ENCODE results near the gene SPEM1.

The SPEM1 gene

DNA sequence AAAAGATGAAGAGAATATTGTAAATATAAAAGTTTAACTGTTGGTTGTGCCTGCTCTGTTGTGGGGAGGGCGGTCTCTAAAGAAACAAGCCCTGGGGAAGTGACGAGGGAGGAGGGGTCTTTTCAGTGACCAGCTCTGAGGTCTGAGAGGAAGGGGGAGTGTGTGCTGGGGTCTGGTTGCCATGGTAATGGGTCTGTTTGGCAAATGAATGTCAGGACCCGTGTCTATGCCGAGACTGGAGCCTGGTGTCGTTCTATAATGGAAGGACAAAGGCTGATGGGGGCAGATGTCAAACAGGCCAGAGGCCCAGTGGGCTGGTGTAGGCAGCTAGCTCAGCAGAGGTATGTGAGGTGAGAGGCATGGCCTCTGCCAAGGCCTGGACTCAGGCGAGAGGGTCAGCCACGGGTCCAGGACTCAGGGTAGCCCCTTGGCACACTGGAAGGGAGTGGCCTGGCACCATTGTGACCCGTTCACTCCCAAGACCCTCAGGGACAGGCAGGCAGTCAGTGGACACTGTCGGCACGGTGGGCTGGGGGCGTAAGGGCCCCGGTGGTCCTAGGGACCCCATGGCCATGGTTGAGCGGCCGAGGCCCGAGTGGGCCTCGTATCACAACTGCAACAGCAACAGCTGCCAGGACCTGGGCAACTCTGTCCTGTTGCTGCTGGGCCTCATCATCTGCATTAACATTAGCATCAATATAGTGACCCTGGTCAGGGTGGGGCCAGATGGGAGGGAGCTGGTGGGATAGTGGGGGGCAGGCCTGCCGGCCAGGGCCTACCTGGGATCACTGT is at the start of gene SPEM1:
Gene SPEM1, plus strand, starts transcription at position 506 of the 792 bp plus-strand sequence. Its CDS starts 61 bp downstream, at position 567.
- H3K9me3 ChIP-seq (ENCODE audit: control insufficient read depth in 1 of 2, low read length in 2 of 2), result no peaks in the 10 kb centered on the region
- H3K36me3 ChIP-seq (ENCODE audit: control insufficient read depth in 1 of 2, insufficient read depth in 2 of 2, low read length in 2 of 2), result peaks cover 0 to 15% of the 10 kb centered on the region in 2 donors
- no peak within 1 kb of the TSS for H3K27ac ChIP-seq (ENCODE audit: low read length)
- no peaks in the 10 kb centered on the region for H3K4me1 ChIP-seq (ENCODE audit: control insufficient read depth in 1 of 2, insufficient read depth in 2 of 2, low read length in 2 of 2)
- no peaks in the 10 kb centered on the region for H3K27me3 ChIP-seq (ENCODE audit: low read depth, low read length)
- H3K4me3 ChIP-seq (ENCODE audit: low read depth in 1 of 2, low read length in 2 of 2), result no peak within 1 kb of the TSS

- Histone ChIP-seq H3K27ac (ENCODE audit: low read length) (no peak overlapping the region), H3K27me3 (ENCODE audit: low read depth, low read length) (no peaks in the 10 kb centered on the region), H3K9me3 (ENCODE audit: control insufficient read depth in 1 of 2, low read length in 2 of 2) (no peaks in the 10 kb centered on the region), H3K4me3 (ENCODE audit: low read depth in 1 of 2, low read length in 2 of 2) (no peak overlapping the region), H3K4me1 (ENCODE audit: control insufficient read depth in 1 of 2, insufficient read depth in 2 of 2, low read length in 2 of 2) (no peaks in the 10 kb centered on the region), H3K36me3 (ENCODE audit: control insufficient read depth in 1 of 2, insufficient read depth in 2 of 2, low read length in 2 of 2) (no peaks in the 10 kb centered on the region)
Measured at GRCh38 chr17:7370853-7371252, 49.3 kb upstream of the SPEM1 start.

DNA sequence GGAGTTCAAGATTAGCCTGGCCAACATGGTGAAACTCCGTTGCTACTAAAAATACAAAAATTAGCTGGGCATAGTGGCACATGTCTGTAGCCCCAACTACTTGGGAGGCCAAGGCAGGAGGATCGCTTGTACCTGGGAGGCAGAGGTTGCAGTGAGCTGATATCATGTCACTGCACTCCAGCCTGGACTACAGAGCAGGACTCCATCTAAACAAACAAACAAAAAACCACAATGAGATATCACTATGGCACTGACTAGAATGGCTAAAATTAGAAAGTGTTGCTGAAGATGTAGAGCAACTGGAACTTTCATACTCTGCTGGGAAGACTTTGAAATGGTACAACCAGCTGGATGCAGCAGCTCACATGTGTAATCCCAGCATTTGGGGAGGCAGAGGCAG is 45.8 kb upstream of the SPEM1 start:
- Histone ChIP-seq H3K27ac (ENCODE audit: low read length) (no peak overlapping the region), H3K27me3 (ENCODE audit: low read depth, low read length) (no peaks in the 10 kb centered on the region), H3K4me3 (ENCODE audit: low read depth in 1 of 2, low read length in 2 of 2) (no peak overlapping the region), H3K36me3 (ENCODE audit: control insufficient read depth in 1 of 2, insufficient read depth in 2 of 2, low read length in 2 of 2) (no peaks in the 10 kb centered on the region), H3K4me1 (ENCODE audit: control insufficient read depth in 1 of 2, insufficient read depth in 2 of 2, low read length in 2 of 2) (no peaks in the 10 kb centered on the region), H3K9me3 (ENCODE audit: control insufficient read depth in 1 of 2, low read length in 2 of 2) (no peaks in the 10 kb centered on the region)

DNA sequence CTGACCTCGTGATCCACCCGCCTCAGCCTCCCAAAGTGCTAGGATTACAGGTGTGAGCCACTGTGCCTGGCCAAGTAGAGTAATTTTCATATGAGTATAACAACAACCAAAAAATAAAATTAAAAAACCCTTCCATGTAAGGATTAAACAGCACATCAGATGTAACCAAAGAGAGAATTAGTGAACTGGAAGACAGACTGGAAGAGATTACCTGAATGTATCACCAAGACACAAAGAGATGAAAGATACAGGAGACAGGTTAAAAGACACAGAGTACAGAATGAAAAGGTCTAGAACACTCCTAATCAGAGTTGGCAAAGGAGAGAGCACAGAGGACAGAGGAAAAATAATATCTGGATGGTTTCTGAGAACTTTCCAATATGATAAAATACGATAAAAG is 41.0 kb upstream of the SPEM1 start:
- Histone ChIP-seq H3K4me3 (ENCODE audit: low read depth in 1 of 2, low read length in 2 of 2) (no peak overlapping the region), H3K36me3 (ENCODE audit: control insufficient read depth in 1 of 2, insufficient read depth in 2 of 2, low read length in 2 of 2) (no peaks in the 10 kb centered on the region), H3K4me1 (ENCODE audit: control insufficient read depth in 1 of 2, insufficient read depth in 2 of 2, low read length in 2 of 2) (peaks cover 8 to 26% of the 10 kb centered on the region in 2 donors), H3K9me3 (ENCODE audit: control insufficient read depth in 1 of 2, low read length in 2 of 2) (no peaks in the 10 kb centered on the region), H3K27ac (ENCODE audit: low read length) (no peak overlapping the region), H3K27me3 (ENCODE audit: low read depth, low read length) (no peaks in the 10 kb centered on the region)

GRCh38 chr17:7380321-7380720 is 39.8 kb upstream of the SPEM1 start:
- Histone ChIP-seq H3K36me3 (ENCODE audit: control insufficient read depth in 1 of 2, insufficient read depth in 2 of 2, low read length in 2 of 2) (no peaks in the 10 kb centered on the region), H3K4me3 (ENCODE audit: low read depth in 1 of 2, low read length in 2 of 2) (peak overlapping the region; percentile 47 to 52), H3K4me1 (ENCODE audit: control insufficient read depth in 1 of 2, insufficient read depth in 2 of 2, low read length in 2 of 2) (peaks cover 8 to 30% of the 10 kb centered on the region in 2 donors), H3K27ac (ENCODE audit: low read length) (no peak overlapping the region), H3K9me3 (ENCODE audit: control insufficient read depth in 1 of 2, low read length in 2 of 2) (no peaks in the 10 kb centered on the region), H3K27me3 (ENCODE audit: low read depth, low read length) (no peaks in the 10 kb centered on the region)

- Histone ChIP-seq H3K36me3 (ENCODE audit: control insufficient read depth in 1 of 2, insufficient read depth in 2 of 2, low read length in 2 of 2) (no peaks in the 10 kb centered on the region), H3K9me3 (ENCODE audit: control insufficient read depth in 1 of 2, low read length in 2 of 2) (no peaks in the 10 kb centered on the region), H3K27ac (ENCODE audit: low read length) (peak within 1 kb of the TSS; percentile 16), H3K4me1 (ENCODE audit: control insufficient read depth in 1 of 2, insufficient read depth in 2 of 2, low read length in 2 of 2) (peaks cover 8 to 30% of the 10 kb centered on the region in 2 donors), H3K4me3 (ENCODE audit: low read depth in 1 of 2, low read length in 2 of 2) (peak within 1 kb of the TSS; percentile 47 to 52), H3K27me3 (ENCODE audit: low read depth, low read length) (no peaks in the 10 kb centered on the region)
Measured at GRCh38 chr17:7380855-7381683, 39.1 kb upstream of the SPEM1 start, which contains the start of gene TNK1. Gene TNK1, plus strand, starts transcription at chr17:7381089. Its CDS starts 1,838 bp downstream, at chr17:7382927.

DNA sequence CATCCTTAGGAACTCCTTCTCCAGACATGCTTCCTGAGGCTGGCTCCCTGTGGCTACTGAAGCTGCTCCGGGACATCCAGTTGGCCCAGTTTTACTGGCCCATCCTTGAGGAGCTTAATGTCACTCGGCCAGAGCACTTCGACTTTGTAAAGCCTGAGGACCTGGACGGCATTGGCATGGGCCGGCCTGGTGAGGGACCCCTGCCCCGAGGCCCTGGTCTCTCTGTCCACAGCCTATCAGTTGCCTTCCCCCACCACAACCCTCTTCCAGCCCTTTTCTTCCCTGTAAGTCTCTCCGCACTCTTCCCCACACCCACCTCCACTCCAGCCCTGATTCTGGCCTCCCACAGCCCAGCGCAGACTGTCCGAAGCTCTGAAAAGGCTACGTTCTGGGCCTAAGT is 37.2 kb upstream of the SPEM1 start:
- H3K4me1 ChIP-seq (ENCODE audit: control insufficient read depth in 1 of 2, insufficient read depth in 2 of 2, low read length in 2 of 2), result peaks cover 8 to 30% of the 10 kb centered on the region in 2 donors
- no peaks in the 10 kb centered on the region for H3K36me3 ChIP-seq (ENCODE audit: control insufficient read depth in 1 of 2, insufficient read depth in 2 of 2, low read length in 2 of 2)
- H3K27me3 ChIP-seq (ENCODE audit: low read depth, low read length), result no peaks in the 10 kb centered on the region
- H3K9me3 ChIP-seq (ENCODE audit: control insufficient read depth in 1 of 2, low read length in 2 of 2), result no peaks in the 10 kb centered on the region
- H3K4me3 ChIP-seq (ENCODE audit: low read depth in 1 of 2, low read length in 2 of 2), result no peak overlapping the region
- no peak overlapping the region for H3K27ac ChIP-seq (ENCODE audit: low read length)

DNA sequence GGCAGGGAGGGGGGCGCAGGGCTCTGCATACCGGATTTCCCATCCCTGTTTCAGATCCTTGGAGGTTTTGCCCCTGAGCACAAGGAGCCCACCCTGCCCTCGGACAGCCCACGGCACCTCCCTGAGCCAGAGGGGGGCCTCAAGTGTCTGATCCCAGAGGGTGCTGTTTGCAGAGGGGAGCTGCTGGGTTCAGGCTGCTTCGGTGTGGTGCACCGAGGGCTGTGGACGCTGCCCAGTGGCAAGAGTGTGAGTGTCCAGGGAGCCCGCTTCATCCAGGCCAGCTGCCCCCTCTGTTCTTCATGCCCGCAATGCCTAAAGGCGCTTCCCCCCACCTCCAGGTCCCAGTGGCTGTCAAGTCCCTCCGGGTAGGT is 36.8 kb upstream of the SPEM1 start:
- peaks cover 8 to 30% of the 10 kb centered on the region in 2 donors for H3K4me1 ChIP-seq (ENCODE audit: control insufficient read depth in 1 of 2, insufficient read depth in 2 of 2, low read length in 2 of 2)
- no peaks in the 10 kb centered on the region for H3K9me3 ChIP-seq (ENCODE audit: control insufficient read depth in 1 of 2, low read length in 2 of 2)
- H3K27me3 ChIP-seq (ENCODE audit: low read depth, low read length), result no peaks in the 10 kb centered on the region
- H3K4me3 ChIP-seq (ENCODE audit: low read depth in 1 of 2, low read length in 2 of 2), result peak overlapping the region in 1 of 2 donors; percentile 66
- H3K27ac ChIP-seq (ENCODE audit: low read length), result no peak overlapping the region
- no peaks in the 10 kb centered on the region for H3K36me3 ChIP-seq (ENCODE audit: control insufficient read depth in 1 of 2, insufficient read depth in 2 of 2, low read length in 2 of 2)

DNA sequence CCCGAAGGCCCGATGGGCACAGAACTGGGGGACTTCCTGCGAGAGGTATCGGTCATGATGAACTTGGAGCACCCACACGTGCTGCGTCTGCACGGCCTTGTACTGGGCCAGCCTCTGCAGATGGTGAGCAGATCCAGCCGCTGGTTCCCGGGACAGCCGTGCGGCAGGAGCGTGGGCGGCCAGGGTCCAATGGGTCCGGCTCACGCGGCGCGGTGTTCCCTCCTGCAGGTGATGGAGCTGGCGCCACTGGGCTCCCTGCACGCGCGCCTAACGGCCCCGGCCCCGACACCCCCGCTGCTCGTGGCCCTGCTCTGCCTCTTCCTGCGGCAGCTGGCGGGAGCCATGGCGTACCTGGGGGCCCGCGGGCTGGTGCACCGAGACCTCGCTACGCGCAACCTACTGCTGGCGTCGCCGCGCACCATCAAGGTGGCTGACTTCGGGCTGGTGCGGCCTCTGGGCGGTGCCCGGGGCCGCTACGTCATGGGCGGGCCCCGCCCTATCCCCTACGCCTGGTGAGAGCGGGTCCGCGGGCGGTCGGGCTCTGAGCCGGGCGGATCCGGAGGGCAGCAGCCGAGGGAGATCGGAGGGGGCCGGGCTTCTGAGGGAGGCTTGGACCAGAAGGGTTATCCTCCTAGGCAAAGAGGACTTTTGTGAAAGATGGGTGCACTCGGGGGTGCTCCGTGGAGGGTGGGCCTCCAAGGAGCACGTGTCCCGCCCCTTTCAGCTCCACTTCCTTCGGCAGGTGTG is 36.2 kb upstream of the SPEM1 start:
- no peak overlapping the region for H3K27ac ChIP-seq (ENCODE audit: low read length)
- H3K36me3 ChIP-seq (ENCODE audit: control insufficient read depth in 1 of 2, insufficient read depth in 2 of 2, low read length in 2 of 2), result peaks cover 0 to 4% of the 10 kb centered on the region in 2 donors
- H3K27me3 ChIP-seq (ENCODE audit: low read depth, low read length), result no peaks in the 10 kb centered on the region
- H3K4me1 ChIP-seq (ENCODE audit: control insufficient read depth in 1 of 2, insufficient read depth in 2 of 2, low read length in 2 of 2), result peaks cover 8 to 30% of the 10 kb centered on the region in 2 donors
- H3K4me3 ChIP-seq (ENCODE audit: low read depth in 1 of 2, low read length in 2 of 2), result peak overlapping the region; percentile 37 to 66
- H3K9me3 ChIP-seq (ENCODE audit: control insufficient read depth in 1 of 2, low read length in 2 of 2), result no peaks in the 10 kb centered on the region

- no peak overlapping the region for H3K27ac ChIP-seq (ENCODE audit: low read length)
- no peaks in the 10 kb centered on the region for H3K27me3 ChIP-seq (ENCODE audit: low read depth, low read length)
- H3K4me1 ChIP-seq (ENCODE audit: control insufficient read depth in 1 of 2, insufficient read depth in 2 of 2, low read length in 2 of 2), result peaks cover 8 to 30% of the 10 kb centered on the region in 2 donors
- peaks cover 0 to 11% of the 10 kb centered on the region in 2 donors for H3K36me3 ChIP-seq (ENCODE audit: control insufficient read depth in 1 of 2, insufficient read depth in 2 of 2, low read length in 2 of 2)
- H3K9me3 ChIP-seq (ENCODE audit: control insufficient read depth in 1 of 2, low read length in 2 of 2), result no peaks in the 10 kb centered on the region
- H3K4me3 ChIP-seq (ENCODE audit: low read depth in 1 of 2, low read length in 2 of 2), result peak overlapping the region; percentile 37 to 66
Measured at GRCh38 chr17:7384489-7385081, 35.5 kb upstream of the SPEM1 start.

All from muscle layer of duodenum (tissue), 2 donors.